Endodermal cell (in vitro differentiated cells): ENCODE measurements around the gene SUPT20HL2. TPM values are rescaled to one million over a fixed set of nuclear protein-coding genes. Genes with fewer than 3 reads are reported as not detected.
"Not testable (repeated sequence)": the region's sequence is repeated elsewhere in the genome, so short reads cannot be mapped to it uniquely, and the experiment has no call there.

ENCODE experiments used
- DNase-seq: peaks from one replicate; pipeline ENCODE4 v3.0.0-alpha.2; 2017
- H3K27ac ChIP-seq: 2 replicates; pipeline ENCODE4 v1.5.1; 2013; ENCODE audit warnings: mild to moderate bottlenecking, low read depth, low read length, moderate library complexity
- H3K27me3 ChIP-seq: 2 replicates; pipeline ENCODE4 v1.6.1; 2013; ENCODE audit warnings: mild to moderate bottlenecking, low read length, moderate library complexity; ENCODE audit not compliant: insufficient read depth, control insufficient read depth, poor library complexity, severe bottlenecking
- H3K36me3 ChIP-seq: 2 replicates; pipeline ENCODE4 v1.7.0; 2013; ENCODE audit warnings: mild to moderate bottlenecking, low read length, moderate library complexity; ENCODE audit not compliant: control insufficient read depth, insufficient read depth
- H3K4me1 ChIP-seq: one replicate; pipeline ENCODE4 v1.7.0; 2013; ENCODE audit warnings: low read length; ENCODE audit not compliant: control insufficient read depth, insufficient read depth
- H3K4me3 ChIP-seq: 2 replicates; pipeline ENCODE4 v1.5.1; 2013; ENCODE audit warnings: mild to moderate bottlenecking, low read length, moderate library complexity
- H3K9ac ChIP-seq: 2 replicates; pipeline ENCODE4 v1.6.1; 2013; ENCODE audit warnings: mild to moderate bottlenecking, low read length, moderate library complexity; ENCODE audit not compliant: poor library complexity, severe bottlenecking; ENCODE audit errors: extremely low read depth
- H3K9me3 ChIP-seq: 2 replicates; pipeline ENCODE4 v1.6.1; 2013; ENCODE audit warnings: mild to moderate bottlenecking, low read length, moderate library complexity; ENCODE audit not compliant: control insufficient read depth
- H3K27ac Mint-ChIP-seq: 2 replicates; pipeline ENCODE4 v1.8.0; 2020; ENCODE audit warnings: mixed read lengths
- H3K27me3 Mint-ChIP-seq: 2 replicates; pipeline ENCODE4 v1.8.0; 2021; ENCODE audit warnings: mild to moderate bottlenecking, mixed read lengths; ENCODE audit not compliant: insufficient read depth
- H3K36me3 Mint-ChIP-seq: 2 replicates; pipeline ENCODE4 v1.8.0; 2020; ENCODE audit warnings: low read depth, mixed read lengths
- H3K4me1 Mint-ChIP-seq: 2 replicates; pipeline ENCODE4 v1.8.0; 2020; ENCODE audit warnings: mixed read lengths
- H3K4me3 Mint-ChIP-seq: 2 replicates; pipeline ENCODE4 v1.8.0; 2020; ENCODE audit warnings: mild to moderate bottlenecking, moderate library complexity, mixed read lengths
- H3K9me3 Mint-ChIP-seq: 2 replicates; pipeline ENCODE4 v1.8.0; 2020; ENCODE audit warnings: mild to moderate bottlenecking, mixed read lengths
- CTCF ChIP-seq: fragments of 200-600 bp; sonication (generic); conservative IDR thresholded peaks from 2 replicates; pipeline ENCODE4 v1.5.0; 2021; ENCODE audit warnings: antibody characterized with exemption, mild to moderate bottlenecking
- WGBS, 2 experiments: methylation state at CpG; one replicate each; pipeline versions ENCODE4 v1.1.5 to v1.1.7; 2013; ENCODE audit warnings: missing lambda C conversion rate in 2 of 2, mixed read lengths in 1 of 2; ENCODE audit not compliant: insufficient coverage in 1 of 2, insufficient read length in 1 of 2; 5-methylcytosine and 5-hydroxymethylcytosine counted together
- total RNA-seq, 2 donors: library from RNA; stranded (reverse); fragmentation: NEBNext Ultra II Directional in 1 of 2; extraction: Animal tissue kit (Norgen Biotek cat#: 25700) in 1 of 2; gene quantifications; 2 replicates in 1 of 2; 3 replicates in 1 of 2; pipeline ENCODE4 v1.2.1, GENCODE V29; 2021

Gene SUPT20HL2
- total RNA-seq, 2 donors from 2014 or later: not detected

DNA sequence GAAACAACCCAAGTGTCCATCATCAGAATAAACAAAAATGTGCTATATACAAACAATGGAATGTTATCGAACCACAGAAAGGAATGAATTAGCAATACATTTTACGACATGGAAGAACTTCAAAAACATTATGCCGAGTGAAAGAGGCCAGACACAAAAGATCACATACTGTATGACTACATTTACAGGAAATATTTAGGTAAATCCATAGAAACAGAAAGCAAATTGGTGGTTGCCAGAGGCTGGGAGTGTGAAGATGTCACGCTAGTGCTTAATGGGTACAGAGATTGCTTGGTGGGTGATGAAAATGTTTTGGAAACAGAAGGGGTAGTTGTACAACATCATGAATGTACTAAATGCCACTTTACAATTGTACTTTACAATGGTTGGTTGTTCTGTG is 5.1 kb downstream of the SUPT20HL2 start:
- H3K9me3 Mint-ChIP-seq: not testable (repeated sequence)

GRCh38 chrX:24306440-24306839 is 7.4 kb downstream of the SUPT20HL2 start:
- H3K27me3 ChIP-seq: no peaks in the 10 kb centered on the region
- H3K4me3 ChIP-seq: no peak overlapping the region
- TF ChIP-seq CTCF: peak; percentile 75
- no peaks in the 10 kb centered on the region for H3K36me3 ChIP-seq
- H3K36me3 Mint-ChIP-seq: no peaks in the 10 kb centered on the region
- peak; percentile 81 for DNase-seq
- no peaks in the 10 kb centered on the region for H3K4me1 ChIP-seq
- no peaks in the 10 kb centered on the region for H3K9me3 ChIP-seq
- no peak overlapping the region for H3K9ac ChIP-seq
- no peak overlapping the region for H3K4me3 Mint-ChIP-seq
- no peak overlapping the region for H3K27ac ChIP-seq
- H3K27ac Mint-ChIP-seq: no peak overlapping the region
- no peaks in the 10 kb centered on the region for H3K27me3 Mint-ChIP-seq
- H3K4me1 Mint-ChIP-seq: peaks cover 11% of the 10 kb centered on the region
- H3K9me3 Mint-ChIP-seq: no peaks in the 10 kb centered on the region
- WGBS, 2 experiments: 67% methylated on average over 6 of the region's 6 CpGs; no CpG with 5 or more reads in 1 of the 2 experiments

More for the DNA sequence above, 5.1 kb downstream of the SUPT20HL2 start:
- H3K36me3 ChIP-seq, H3K4me3 ChIP-seq, H3K4me1 ChIP-seq, H3K9ac ChIP-seq, DNase-seq, H3K27me3 ChIP-seq, H3K36me3 Mint-ChIP-seq, H3K27ac Mint-ChIP-seq, H3K4me3 Mint-ChIP-seq, H3K27ac ChIP-seq, H3K9me3 ChIP-seq, H3K27me3 Mint-ChIP-seq: not testable (repeated sequence)
- peaks cover 16% of the 10 kb centered on the region for H3K4me1 Mint-ChIP-seq
- WGBS, 2 experiments: 83% methylated on average over 2 of the region's 4 CpGs; no CpG with 5 or more reads in 1 of the 2 experiments

DNA sequence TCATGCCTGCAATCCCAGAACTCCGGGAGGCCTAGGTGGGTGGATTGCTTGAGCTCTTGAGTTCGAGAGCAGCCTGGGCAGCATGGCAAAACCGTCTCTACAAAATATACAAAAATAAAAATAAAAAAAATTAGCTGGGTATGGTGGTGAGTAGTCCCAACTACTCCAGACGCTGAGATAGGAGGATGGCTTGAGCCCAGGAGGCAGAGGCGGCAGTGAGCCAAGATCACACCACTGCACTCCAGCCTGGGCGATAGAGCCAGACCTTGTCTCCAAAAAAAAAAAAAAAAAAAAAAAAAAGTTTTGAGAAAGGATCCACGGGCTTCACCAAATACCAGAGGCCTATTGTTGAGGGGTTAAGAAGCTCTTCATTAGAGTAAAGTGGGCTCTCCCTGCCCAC is 8.0 kb downstream of the SUPT20HL2 start:
- H3K27ac ChIP-seq: no peak overlapping the region
- TF ChIP-seq CTCF: no peak
- no peaks in the 10 kb centered on the region for H3K36me3 ChIP-seq
- H3K27me3 ChIP-seq: no peaks in the 10 kb centered on the region
- WGBS, 2 experiments: 94% methylated on average over 3 of the region's 7 CpGs; no CpG with 5 or more reads in 1 of the 2 experiments
- Mint-ChIP-seq H3K4me3 (no peak overlapping the region), H3K27ac (no peak overlapping the region), H3K27me3 (no peaks in the 10 kb centered on the region), H3K4me1 (peaks cover 7% of the 10 kb centered on the region), H3K36me3 (no peaks in the 10 kb centered on the region), H3K9me3 (no peaks in the 10 kb centered on the region)
- no peaks in the 10 kb centered on the region for H3K9me3 ChIP-seq
- H3K4me3 ChIP-seq: no peak overlapping the region
- DNase-seq: no peak
- no peaks in the 10 kb centered on the region for H3K4me1 ChIP-seq
- H3K9ac ChIP-seq: no peak overlapping the region

GRCh38 chrX:24301806-24302205 is 12.1 kb downstream of the SUPT20HL2 start:
- Mint-ChIP-seq H3K9me3 (no peaks in the 10 kb centered on the region), H3K36me3 (no peaks in the 10 kb centered on the region), H3K27ac (no peak overlapping the region), H3K4me1 (peaks cover 7% of the 10 kb centered on the region), H3K27me3 (no peaks in the 10 kb centered on the region), H3K4me3 (no peak overlapping the region)
- H3K4me3 ChIP-seq: no peak overlapping the region
- no peak for DNase-seq
- no peaks in the 10 kb centered on the region for H3K4me1 ChIP-seq
- H3K27me3 ChIP-seq: no peaks in the 10 kb centered on the region
- H3K9ac ChIP-seq: no peak overlapping the region
- no peaks in the 10 kb centered on the region for H3K9me3 ChIP-seq
- no peaks in the 10 kb centered on the region for H3K36me3 ChIP-seq
- TF ChIP-seq CTCF: no peak
- 86% methylated on average over 2 of the region's 2 CpGs; no CpG with 5 or more reads in 1 of the 2 experiments for WGBS, 2 experiments
- no peak overlapping the region for H3K27ac ChIP-seq
